NCI-H510A treated with DMSO at 0.1 percent for 48 hours (cell line): ENCODE results near the gene BAHD1.
A peak's percentile ranks its signal among the peaks of the same experiment; 100 is the strongest.

Experiments used
- DNase-seq: peaks from one replicate; lab custom pipeline; 2025; lab: John Stamatoyannopoulos, UW

Gene BAHD1

GRCh38 chr15:40424483-40425115 lies 16.2 kb upstream of the BAHD1 start:
- no peak for DNase-seq

- DNase-seq, result no peak
Measured at GRCh38 chr15:40425681-40426080, 15.1 kb upstream of the BAHD1 start.

- DNase-seq, result no peak
Measured at GRCh38 chr15:40427188-40427587, 13.6 kb upstream of the BAHD1 start.

GRCh38 chr15:40428185-40428584 lies 12.6 kb upstream of the BAHD1 start:
- DNase-seq, result no peak

GRCh38 chr15:40429068-40429710 lies 11.6 kb upstream of the BAHD1 start:
- DNase-seq, result no peak

GRCh38 chr15:40430271-40430805 lies 10.4 kb upstream of the BAHD1 start:
- DNase-seq, result no peak

GRCh38 chr15:40435023-40435709 lies 5.6 kb upstream of the BAHD1 start:
- no peak for DNase-seq

- DNase-seq, result no peak
Measured at GRCh38 chr15:40435710-40436089, 5.1 kb upstream of the BAHD1 start.

- no peak for DNase-seq
Measured at GRCh38 chr15:40436116-40436891, 4.4 kb upstream of the BAHD1 start.

GRCh38 chr15:40436892-40437751 lies 3.6 kb upstream of the BAHD1 start:
- DNase-seq, result no peak

GRCh38 chr15:40437752-40438687 lies 2.7 kb upstream of the BAHD1 start:
- no peak for DNase-seq

- no peak for DNase-seq
Measured at GRCh38 chr15:40438712-40439111, 2.0 kb upstream of the BAHD1 start.

- peak; percentile 17 for DNase-seq
Measured at GRCh38 chr15:40439461-40439959, 1.2 kb upstream of the BAHD1 start.

- DNase-seq, result peak; percentile 24
Measured at GRCh38 chr15:40439960-40440742, 602 bp upstream of the BAHD1 start.

GRCh38 chr15:40441565-40442531 lies 1.1 kb downstream of the BAHD1 start:
- no peak for DNase-seq

GRCh38 chr15:40443255-40443654 lies 2.5 kb downstream of the BAHD1 start:
- DNase-seq, result no peak

GRCh38 chr15:40443846-40444245 lies 3.1 kb downstream of the BAHD1 start:
- DNase-seq, result no peak

GRCh38 chr15:40444736-40445135 lies 4.0 kb downstream of the BAHD1 start:
- no peak for DNase-seq
